Lung (tissue), 12 donors: ENCODE data around the gene FERD3L. TPM values are rescaled to one million over a fixed set of nuclear protein-coding genes. Genes with fewer than 3 reads are reported as not detected.
A peak's percentile ranks its signal among the peaks of the same experiment; 100 is the strongest.

Source experiments
- ATAC-seq: fragments of 200-7000 bp; cut with Tn5 transposase; one replicate; pipeline ENCODE4 v1.9.1; 2020; ENCODE audit warnings: moderate number of reproducible peaks; ENCODE audit not compliant: insufficient read depth, low FRiP score
- DNase-seq, 3 donors: peaks; one replicate each; pipeline ENCODE4 v3.0.0-alpha.2; 2013 to 2017
- H3K27ac ChIP-seq, 2 donors: one replicate each; pipeline ENCODE4 v1.5.1; 2013; ENCODE audit warnings: mild to moderate bottlenecking in 2 of 2, moderate library complexity in 2 of 2, control low read depth in 1 of 2, inconsistent platforms in 1 of 2, low read depth in 1 of 2, low read length in 1 of 2
- H3K27me3 ChIP-seq, 3 donors: one replicate each; pipeline ENCODE4 v1.5.1; 2013; ENCODE audit warnings: low read length in 2 of 3; ENCODE audit not compliant: control insufficient read depth in 3 of 3, insufficient read depth in 3 of 3
- H3K36me3 ChIP-seq, 4 donors: one replicate each; pipeline ENCODE4 v1.5.1; 2013; ENCODE audit warnings: low read length in 4 of 4, mild to moderate bottlenecking in 1 of 4, moderate library complexity in 1 of 4; ENCODE audit not compliant: control insufficient read depth in 4 of 4, insufficient read depth in 4 of 4
- H3K4me1 ChIP-seq, 5 donors: one replicate each; pipeline ENCODE4 v1.5.1; 2013; ENCODE audit warnings: low read length in 5 of 5, mild to moderate bottlenecking in 2 of 5, moderate library complexity in 1 of 5; ENCODE audit not compliant: control insufficient read depth in 5 of 5, insufficient read depth in 5 of 5
- H3K4me3 ChIP-seq: one replicate; pipeline ENCODE4 v1.5.1; 2013; ENCODE audit warnings: mild to moderate bottlenecking, control low read depth, moderate library complexity
- H3K9ac ChIP-seq, 2 donors: one replicate each; pipeline ENCODE4 v1.5.1; 2013; ENCODE audit warnings: low read length in 2 of 2, control low read depth in 1 of 2; ENCODE audit not compliant: insufficient read depth in 1 of 2
- H3K9me3 ChIP-seq, 4 donors: one replicate each; pipeline ENCODE4 v1.5.1; 2013; ENCODE audit warnings: low read length in 3 of 4, mild to moderate bottlenecking in 1 of 4, moderate library complexity in 1 of 4; ENCODE audit not compliant: control insufficient read depth in 4 of 4, insufficient read depth in 3 of 4
- WGBS, 2 donors: extraction: QIAGEN DNeasy Blood & Tissue Kit; methylation state at CpG; one replicate each; pipeline ENCODE4 v1.1.7; 2013; 5-methylcytosine and 5-hydroxymethylcytosine counted together
- polyA plus RNA-seq, 2 donors: library from polyadenylated mRNA; stranded (reverse); fragments of 200-250 nt; gene quantifications; one replicate each; pipeline ENCODE4 v1.2.1, GENCODE V29; 2013
- total RNA-seq, 2 donors: library from RNA; depleted of rRNA in 1 of 2; stranded (reverse); fragments of >200 nt in 1 of 2; gene quantifications; one replicate each; pipeline ENCODE4 v1.2.1, GENCODE V29; 2014 to 2021
- TF ChIP-seq, protein P1 (sequence below): IDR thresholded peaks from 2 replicates; pipeline ENCODE4 v1.5.1; 2012; ENCODE audit warnings: mild to moderate bottlenecking; ENCODE audit errors: control extremely low read depth, extremely low read depth
- donor health status: control.
- donor health status: control.
- donor health status: Bipolar disorder and iron deficiency.
- donor health status: healthy.
- donor health status: DM: yes; HTN: yes; CAD: no.

Gene FERD3L
- total and polyA plus RNA-seq, 4 donors, result not detected

DNA sequence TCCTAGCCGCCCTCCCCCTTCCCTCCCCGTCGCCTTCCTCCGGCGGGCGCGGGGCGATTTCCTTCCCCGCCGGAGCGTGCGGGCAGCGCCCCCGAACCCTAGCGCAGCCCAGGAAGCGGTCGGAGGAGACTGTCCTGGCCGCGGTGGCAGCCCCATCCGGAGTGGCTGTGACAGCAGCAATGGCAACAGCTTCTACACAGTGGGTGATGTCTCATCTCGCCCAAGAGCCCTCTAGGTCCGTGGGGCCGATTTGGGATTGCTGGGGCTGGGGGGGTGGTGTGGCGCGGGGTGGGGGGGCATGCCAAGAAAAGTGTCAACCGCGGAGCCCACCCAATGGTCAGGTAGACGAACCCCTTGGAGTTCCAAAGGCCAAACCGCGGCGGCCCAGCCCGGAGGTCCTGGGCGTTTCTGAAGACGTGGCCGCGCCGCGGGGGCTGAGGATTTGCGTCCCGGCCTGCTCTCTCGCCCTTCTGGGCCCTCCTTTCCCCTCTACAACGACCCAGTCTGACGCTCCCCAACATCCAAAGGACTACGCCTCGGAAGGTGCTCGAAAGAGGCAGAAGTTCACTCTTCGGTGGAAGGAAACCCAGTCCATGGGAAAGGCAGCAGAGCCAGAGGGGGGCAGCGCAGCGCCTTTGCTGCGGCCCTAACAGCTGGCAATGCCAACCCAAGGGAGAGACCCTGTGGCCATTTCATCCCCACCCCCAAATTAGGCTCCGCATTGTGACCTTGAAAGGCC is 27.2 kb downstream of the FERD3L start:
- Histone ChIP-seq H3K36me3 (no peaks in the 10 kb centered on the region), H3K27me3 (peaks cover 19 to 89% (median 84%) of the 10 kb centered on the region in 3 donors), H3K4me3 (no peak overlapping the region), H3K4me1 (peaks cover 0 to 17% (median 7%) of the 10 kb centered on the region in 5 donors), H3K9ac (no peak overlapping the region), H3K27ac (no peak overlapping the region), H3K9me3 (peaks cover 0 to 3% (median 0%) of the 10 kb centered on the region in 4 donors)
- TF ChIP-seq, protein P1, sequence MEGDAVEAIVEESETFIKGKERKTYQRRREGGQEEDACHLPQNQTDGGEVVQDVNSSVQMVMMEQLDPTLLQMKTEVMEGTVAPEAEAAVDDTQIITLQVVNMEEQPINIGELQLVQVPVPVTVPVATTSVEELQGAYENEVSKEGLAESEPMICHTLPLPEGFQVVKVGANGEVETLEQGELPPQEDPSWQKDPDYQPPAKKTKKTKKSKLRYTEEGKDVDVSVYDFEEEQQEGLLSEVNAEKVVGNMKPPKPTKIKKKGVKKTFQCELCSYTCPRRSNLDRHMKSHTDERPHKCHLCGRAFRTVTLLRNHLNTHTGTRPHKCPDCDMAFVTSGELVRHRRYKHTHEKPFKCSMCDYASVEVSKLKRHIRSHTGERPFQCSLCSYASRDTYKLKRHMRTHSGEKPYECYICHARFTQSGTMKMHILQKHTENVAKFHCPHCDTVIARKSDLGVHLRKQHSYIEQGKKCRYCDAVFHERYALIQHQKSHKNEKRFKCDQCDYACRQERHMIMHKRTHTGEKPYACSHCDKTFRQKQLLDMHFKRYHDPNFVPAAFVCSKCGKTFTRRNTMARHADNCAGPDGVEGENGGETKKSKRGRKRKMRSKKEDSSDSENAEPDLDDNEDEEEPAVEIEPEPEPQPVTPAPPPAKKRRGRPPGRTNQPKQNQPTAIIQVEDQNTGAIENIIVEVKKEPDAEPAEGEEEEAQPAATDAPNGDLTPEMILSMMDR, result no peak
- ATAC-seq, result no peak
- peak in 2 of 3 donors; percentile 9 to 23 for DNase-seq
- WGBS, 2 donors, result 2 to 3% methylated on average over 51 of the region's 51 CpGs

DNA sequence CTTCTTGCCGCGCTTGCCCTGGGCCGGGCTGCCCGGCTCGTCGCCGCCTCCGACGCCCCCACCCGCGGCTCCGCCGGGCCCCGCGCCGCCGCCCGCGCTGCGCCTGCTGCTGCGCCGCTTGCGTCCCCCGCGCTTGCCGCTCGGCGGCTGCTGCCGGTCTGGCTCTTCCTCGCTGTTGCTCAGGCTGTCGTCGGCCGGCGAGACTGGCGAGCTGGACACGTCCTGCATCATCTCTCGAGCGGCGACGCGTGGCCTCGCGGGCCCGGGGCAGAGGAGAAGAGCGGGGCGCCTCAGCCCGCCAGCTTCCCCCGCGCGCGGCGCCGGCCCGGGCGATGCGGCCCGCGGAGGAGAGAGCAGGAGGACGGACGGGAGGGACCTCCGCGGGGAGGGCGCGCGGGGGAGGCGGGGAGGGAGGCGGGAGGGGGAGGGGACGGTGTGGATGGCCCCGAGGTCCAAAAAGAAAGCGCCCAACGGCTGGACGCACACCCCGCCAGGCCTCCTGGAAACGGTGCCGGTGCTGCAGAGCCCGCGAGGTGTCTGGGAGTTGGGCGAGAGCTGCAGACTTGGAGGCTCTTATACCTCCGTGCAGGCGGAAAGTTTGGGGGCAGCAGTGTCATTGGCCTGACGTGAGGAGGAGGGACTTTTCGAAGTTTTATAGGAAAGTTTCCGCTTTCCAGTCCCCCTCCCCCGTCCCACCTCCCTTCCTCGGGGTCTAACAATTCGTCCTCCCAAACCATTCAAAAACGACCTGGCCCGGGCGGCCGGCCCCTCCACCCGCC is 27.9 kb downstream of the FERD3L start, which contains the start of gene TWIST1:
Gene TWIST1, minus strand, starts transcription at position 546 of the 779 bp plus-strand sequence. Its CDS starts 315 bp downstream, at position 231.
- ATAC-seq (peak; percentile 44), DNase-seq (peak in 2 of 3 donors; percentile 35 to 51)
- TF ChIP-seq, protein P1, result no peak
- Histone ChIP-seq H3K36me3 (no peaks in the 10 kb centered on the region), H3K4me3 (peak within 1 kb of the TSS; percentile 60), H3K9me3 (peaks cover 0 to 6% (median 2%) of the 10 kb centered on the region in 4 donors), H3K27ac (no peak within 1 kb of the TSS), H3K27me3 (peaks cover 23 to 91% (median 86%) of the 10 kb centered on the region in 3 donors), H3K9ac (no peak within 1 kb of the TSS), H3K4me1 (peaks cover 0 to 17% (median 7%) of the 10 kb centered on the region in 5 donors)
- WGBS, 2 donors, result 1% methylated on average over 73 to 91 of the region's 91 CpGs

DNA sequence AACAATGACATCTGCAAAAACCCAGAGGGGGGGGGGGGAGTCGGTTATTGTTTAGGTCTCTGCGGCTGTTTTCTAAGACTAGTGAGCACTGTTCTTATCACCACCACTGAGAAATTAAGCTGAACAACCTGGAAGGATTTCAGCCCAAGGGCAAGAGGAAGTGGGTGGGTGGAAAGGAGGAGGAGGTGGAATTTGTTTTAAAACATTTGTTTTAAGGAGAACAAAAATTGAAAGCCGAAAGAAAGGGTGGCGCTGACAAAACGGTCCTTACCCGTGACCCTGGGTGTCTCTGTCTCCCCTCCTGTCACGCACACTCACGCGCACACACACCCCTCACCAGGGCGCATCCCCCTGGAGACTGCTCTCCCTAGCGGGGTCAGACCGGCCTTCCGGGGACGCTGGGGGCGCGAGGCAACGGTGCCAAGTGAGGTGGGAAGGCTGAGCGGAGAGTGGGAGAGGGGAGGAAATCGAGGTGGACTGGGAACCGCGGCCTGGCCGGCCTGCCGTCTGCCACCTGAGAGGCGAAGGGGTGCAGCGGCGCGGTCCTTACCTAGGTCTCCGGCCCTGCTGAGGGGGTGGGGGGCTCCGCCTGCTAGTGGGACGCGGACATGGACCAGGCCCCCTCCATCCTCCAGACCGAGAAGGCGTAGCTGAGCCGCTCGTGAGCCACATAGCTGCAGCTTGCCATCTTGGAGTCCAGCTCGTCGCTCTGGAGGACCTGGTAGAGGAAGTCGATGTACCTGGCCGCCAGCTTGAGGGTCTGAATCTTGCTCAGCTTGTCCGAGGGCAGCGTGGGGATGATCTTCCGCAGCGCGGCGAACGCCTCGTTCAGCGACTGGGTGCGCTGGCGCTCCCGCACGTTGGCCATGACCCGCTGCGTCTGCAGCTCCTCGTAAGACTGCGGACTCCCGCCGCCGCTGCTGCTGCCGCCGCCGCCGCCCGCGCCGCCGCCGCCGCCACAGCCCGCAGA is 28.8 kb downstream of the FERD3L start:
- TF ChIP-seq, protein P1, result no peak
- no peak overlapping the region for H3K9ac ChIP-seq
- peaks cover 0 to 17% (median 7%) of the 10 kb centered on the region in 5 donors for H3K4me1 ChIP-seq
- H3K9me3 ChIP-seq, result peaks cover 0 to 6% (median 2%) of the 10 kb centered on the region in 4 donors
- no peaks in the 10 kb centered on the region for H3K36me3 ChIP-seq
- peaks cover 25 to 93% (median 88%) of the 10 kb centered on the region in 3 donors for H3K27me3 ChIP-seq
- no peak overlapping the region for H3K27ac ChIP-seq
- 1 to 3% methylated on average over 42 to 70 of the region's 70 CpGs for WGBS, 2 donors
- no peak for ATAC-seq
- H3K4me3 ChIP-seq, result peak overlapping the region; percentile 60
- DNase-seq, result peak in 2 of 3 donors; percentile 14 to 26
